ENCODE results near the gene FAU. TPM values are rescaled to one million over a fixed set of nuclear protein-coding genes. Genes with fewer than 3 reads are reported as not detected.

FAU gene
- total and polyA plus RNA-seq, 9 of the 15 experiments (the other 6 are each of a cell fraction or from before 2014, with no cell fraction given) = 433 to 1,827 (median 942) TPM

DNA sequence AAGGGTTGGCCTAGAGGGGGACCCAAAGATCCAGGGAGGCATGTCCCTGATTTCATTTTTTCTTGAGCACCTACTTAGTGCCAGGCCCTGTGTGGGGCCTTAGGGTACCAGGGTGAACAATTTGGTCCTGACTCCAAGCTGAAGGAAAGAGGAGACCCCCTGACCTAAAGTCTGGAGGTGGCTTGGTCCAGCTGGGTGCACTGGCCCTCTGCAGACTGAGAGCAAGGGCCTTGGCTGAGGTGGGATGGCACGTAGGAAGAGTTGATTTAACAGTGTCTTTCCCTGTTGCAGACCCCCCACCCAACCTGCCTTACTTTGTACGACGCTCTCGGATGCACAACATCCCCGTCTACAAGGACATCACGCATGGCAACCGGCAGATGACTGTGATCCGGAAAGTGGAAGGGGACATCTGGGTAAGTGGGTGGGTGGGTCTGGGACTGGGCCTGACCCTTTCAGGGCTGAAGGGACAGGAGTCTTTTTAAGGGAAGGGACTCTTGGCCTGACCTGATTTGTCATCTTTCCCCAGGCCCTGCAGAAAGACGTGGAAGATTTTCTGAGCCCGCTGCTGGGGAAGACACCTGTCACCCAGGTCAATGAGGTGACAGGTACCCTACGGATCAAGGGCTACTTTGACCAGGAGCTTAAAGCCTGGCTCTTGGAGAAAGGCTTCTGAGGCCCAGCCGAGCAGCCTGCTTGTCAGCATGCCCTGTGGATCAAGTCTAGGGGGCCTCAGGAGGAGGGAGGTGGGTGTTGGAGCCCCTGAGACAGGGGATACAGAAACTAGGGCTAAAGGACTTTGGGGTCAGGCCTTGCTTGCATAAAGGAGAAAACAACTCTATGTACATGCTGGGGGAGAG is 3.5 kb upstream of the FAU start (continued):
- TF ChIP-seq FOSL1 (tag; conservative IDR thresholded peaks at IDR 0.05) = peak; percentile 16; the same call in 1 of the 2 replicates
- TF ChIP-seq, protein P1, sequence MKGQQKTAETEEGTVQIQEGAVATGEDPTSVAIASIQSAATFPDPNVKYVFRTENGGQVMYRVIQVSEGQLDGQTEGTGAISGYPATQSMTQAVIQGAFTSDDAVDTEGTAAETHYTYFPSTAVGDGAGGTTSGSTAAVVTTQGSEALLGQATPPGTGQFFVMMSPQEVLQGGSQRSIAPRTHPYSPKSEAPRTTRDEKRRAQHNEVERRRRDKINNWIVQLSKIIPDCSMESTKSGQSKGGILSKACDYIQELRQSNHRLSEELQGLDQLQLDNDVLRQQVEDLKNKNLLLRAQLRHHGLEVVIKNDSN (CRISPR knock-in tag; IDR thresholded peaks at IDR 0.05) = no peak

DNA sequence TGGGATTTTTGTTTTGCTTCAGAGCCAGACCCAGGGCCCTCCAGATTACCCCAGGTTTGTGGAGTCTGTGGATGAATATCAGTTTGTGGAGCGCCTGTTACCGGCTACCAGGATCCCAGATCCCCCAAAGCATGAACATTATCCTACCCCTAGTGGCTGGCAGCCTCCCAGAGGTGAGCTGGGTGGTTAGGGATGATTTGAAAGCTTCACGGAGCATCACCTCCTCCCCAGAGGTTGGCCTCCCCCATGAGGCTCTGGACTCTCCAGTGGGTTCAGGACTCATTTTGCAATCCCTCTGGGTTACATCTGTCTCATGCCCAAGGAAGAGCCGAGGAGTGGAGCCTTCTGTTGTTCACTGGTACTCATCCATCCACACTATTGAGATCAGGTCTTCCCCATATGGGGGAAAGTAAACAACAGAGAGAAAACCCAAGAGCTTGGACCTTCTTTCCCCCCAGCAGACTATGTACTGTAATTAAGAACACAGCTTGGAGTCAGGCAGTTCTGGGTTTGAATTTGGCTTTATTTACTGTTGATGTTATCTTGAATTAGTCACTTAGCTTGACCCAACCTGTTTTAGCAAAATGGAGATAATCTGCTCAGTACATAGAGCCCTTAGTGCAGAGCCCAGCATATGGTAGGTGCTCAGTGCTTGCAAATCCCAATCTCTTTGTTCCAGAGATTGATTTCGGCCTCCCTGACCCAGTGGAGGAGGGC is 2.7 kb upstream of the FAU start:
- H3K4me1 ChIP-seq (replicated peaks in 1 of 2; ENCODE audit: control insufficient read depth in 2 of 2, insufficient read depth in 2 of 2, low read length in 2 of 2) = peaks cover 11 to 13% of the 10 kb centered on the region in 2 experiments; a peak in 4 of 5 replicates
- FAIRE-seq (no peak), DNase-seq (ENCODE audit: extremely low read depth in 1 of 4, low spot score in 3 of 4) (peak in 1 of 4 experiments; percentile 22), ATAC-seq (no peak)
- no peak overlapping the region; the same call in 2 of the 3 replicates for H3K27ac ChIP-seq (ENCODE audit: extremely low read depth, low read depth, low read length)
- H3K9me1 ChIP-seq (ENCODE audit: control insufficient read depth, insufficient read depth, low read length) = no peaks in the 10 kb centered on the region
- H2AFZ ChIP-seq (ENCODE audit: low read depth, low read length) = no peak overlapping the region
- peaks cover 55% of the 10 kb centered on the region for H3K79me2 ChIP-seq (ENCODE audit: control insufficient read depth, insufficient read depth, low read length)
- intact Hi-C loops (cut with micrococcal nuclease) (no loop called here), in situ Hi-C loops (cut with MboI) (no loop called here)
- ChIA-PET CTCF (ENCODE audit: low intra/inter-chr PET ratio) (no interaction called here), POLR2A (interaction anchor here (0.7 to 9.5 kb wide), 4 partner anchors 9 to 158 kb away, joined by 3 to 182 read pairs (median 6); partner anchors contain the start of genes SPDYC, SYVN1 and TM7SF2)
- no peak overlapping the region for H3K4me3 ChIP-seq
- no peaks in the 10 kb centered on the region for H3K27me3 ChIP-seq (ENCODE audit: control insufficient read depth in 2 of 2, insufficient read depth in 2 of 2, low read length in 2 of 2)
- H3K9ac ChIP-seq (ENCODE audit: insufficient read depth in 1 of 2, low read depth in 2 of 2, low read length in 2 of 2) = no peak overlapping the region
- 65% methylated on average over 5 of the region's 5 CpGs for WGBS (ENCODE audit: insufficient coverage, low coverage, missing lambda C conversion rate)
- BruUV-seq (replicated peaks) = TSS peak; percentile 29
- no peaks in the 10 kb centered on the region for H3K9me3 ChIP-seq (replicated peaks; ENCODE audit: control insufficient read depth, insufficient read depth, low read depth, low read length)
- peaks cover 6% of the 10 kb centered on the region; the same call in 1 of the 2 replicates for H4K20me1 ChIP-seq (replicated peaks; ENCODE audit: control insufficient read depth, insufficient read depth, low read length)
- no peak overlapping the region for H3K4me2 ChIP-seq (ENCODE audit: insufficient read depth, low read length)
- H3K36me3 ChIP-seq (ENCODE audit: control insufficient read depth, insufficient read depth, low read length) = peaks cover 79% of the 10 kb centered on the region
- TF ChIP-seq, protein P2, sequence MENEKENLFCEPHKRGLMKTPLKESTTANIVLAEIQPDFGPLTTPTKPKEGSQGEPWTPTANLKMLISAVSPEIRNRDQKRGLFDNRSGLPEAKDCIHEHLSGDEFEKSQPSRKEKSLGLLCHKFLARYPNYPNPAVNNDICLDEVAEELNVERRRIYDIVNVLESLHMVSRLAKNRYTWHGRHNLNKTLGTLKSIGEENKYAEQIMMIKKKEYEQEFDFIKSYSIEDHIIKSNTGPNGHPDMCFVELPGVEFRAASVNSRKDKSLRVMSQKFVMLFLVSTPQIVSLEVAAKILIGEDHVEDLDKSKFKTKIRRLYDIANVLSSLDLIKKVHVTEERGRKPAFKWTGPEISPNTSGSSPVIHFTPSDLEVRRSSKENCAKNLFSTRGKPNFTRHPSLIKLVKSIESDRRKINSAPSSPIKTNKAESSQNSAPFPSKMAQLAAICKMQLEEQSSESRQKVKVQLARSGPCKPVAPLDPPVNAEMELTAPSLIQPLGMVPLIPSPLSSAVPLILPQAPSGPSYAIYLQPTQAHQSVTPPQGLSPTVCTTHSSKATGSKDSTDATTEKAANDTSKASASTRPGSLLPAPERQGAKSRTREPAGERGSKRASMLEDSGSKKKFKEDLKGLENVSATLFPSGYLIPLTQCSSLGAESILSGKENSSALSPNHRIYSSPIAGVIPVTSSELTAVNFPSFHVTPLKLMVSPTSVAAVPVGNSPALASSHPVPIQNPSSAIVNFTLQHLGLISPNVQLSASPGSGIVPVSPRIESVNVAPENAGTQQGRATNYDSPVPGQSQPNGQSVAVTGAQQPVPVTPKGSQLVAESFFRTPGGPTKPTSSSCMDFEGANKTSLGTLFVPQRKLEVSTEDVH (IDR thresholded peaks at IDR 0.05; ENCODE audit: low read depth, partially characterized antibody) = no peak
- 0 out of 2 replicates have a peak, but pooled peaks have one; percentile 41 for TF ChIP-seq DPF2 (IDR thresholded peaks at IDR 0.05)
- TF ChIP-seq, protein P3, sequence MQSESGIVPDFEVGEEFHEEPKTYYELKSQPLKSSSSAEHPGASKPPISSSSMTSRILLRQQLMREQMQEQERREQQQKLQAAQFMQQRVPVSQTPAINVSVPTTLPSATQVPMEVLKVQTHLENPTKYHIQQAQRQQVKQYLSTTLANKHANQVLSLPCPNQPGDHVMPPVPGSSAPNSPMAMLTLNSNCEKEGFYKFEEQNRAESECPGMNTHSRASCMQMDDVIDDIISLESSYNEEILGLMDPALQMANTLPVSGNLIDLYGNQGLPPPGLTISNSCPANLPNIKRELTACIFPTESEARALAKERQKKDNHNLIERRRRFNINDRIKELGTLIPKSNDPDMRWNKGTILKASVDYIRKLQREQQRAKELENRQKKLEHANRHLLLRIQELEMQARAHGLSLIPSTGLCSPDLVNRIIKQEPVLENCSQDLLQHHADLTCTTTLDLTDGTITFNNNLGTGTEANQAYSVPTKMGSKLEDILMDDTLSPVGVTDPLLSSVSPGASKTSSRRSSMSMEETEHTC (IDR thresholded peaks at IDR 0.05) = no peak
- no peak for TF ChIP-seq PHTF2 (CRISPR knock-in tag; IDR thresholded peaks at IDR 0.05)
- TF ChIP-seq, protein P4, sequence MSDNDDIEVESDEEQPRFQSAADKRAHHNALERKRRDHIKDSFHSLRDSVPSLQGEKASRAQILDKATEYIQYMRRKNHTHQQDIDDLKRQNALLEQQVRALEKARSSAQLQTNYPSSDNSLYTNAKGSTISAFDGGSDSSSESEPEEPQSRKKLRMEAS (CRISPR knock-in tag; IDR thresholded peaks at IDR 0.05) = peak; percentile 26; the same call in 1 of the 2 replicates
- TF ChIP-seq ARID1B (IDR thresholded peaks at IDR 0.05) = peak; percentile 48
- peak; percentile 26 to 75; a peak in 1 of 4 replicates for TF ChIP-seq FOXA3 (CRISPR knock-in tag; conservative IDR thresholded peaks at IDR 0.05 in 1 of 2, IDR thresholded peaks at IDR 0.05 in 1 of 2)
- TF ChIP-seq CBFA2T2 (conservative IDR thresholded peaks at IDR 0.05) = peak; percentile 48
- peak; percentile 72 for TF ChIP-seq CBFA2T3 (IDR thresholded peaks at IDR 0.05)
- TF ChIP-seq ZBTB1 (CRISPR knock-in tag; IDR thresholded peaks at IDR 0.05; ENCODE audit: borderline replicate concordance, low read depth) = no peak
- TF ChIP-seq HNRNPH1 (optimal IDR thresholded peaks at IDR 0.05; ENCODE audit: low read depth, low read length) = no peak
